ENCODE data around the gene ZMYND19. TPM values are rescaled to one million over a fixed set of nuclear protein-coding genes. Genes with fewer than 3 reads are reported as not detected.
"Not testable (repeated sequence)": the region's sequence is repeated elsewhere in the genome, so short reads cannot be mapped to it uniquely, and the experiment has no call there.

The ZMYND19 gene
- total RNA-seq, 3 donors from 2014 or later: 9.4 to 17.7 (median 16.5) TPM

GRCh38 chr9:137604345-137605086 lies 14.2 kb upstream of the ZMYND19 start:
- peaks cover 15 to 19% of the 10 kb centered on the region in 2 donors for H3K4me1 ChIP-seq
- peaks cover 0 to 3% of the 10 kb centered on the region in 2 donors for H3K27me3 ChIP-seq
- no peak for DNase-seq (ENCODE audit: low spot score in 2 of 2)
- no peak for TF ChIP-seq CTCF (IDR thresholded peaks at IDR 0.05)
- H3K27ac ChIP-seq: peak overlapping the region; percentile 62 to 71
- H3K9me3 ChIP-seq: no peaks in the 10 kb centered on the region
- intact Hi-C loops (cut with DNase I; ENCODE audit: low total_unique reads): loop anchor here (5.0 kb wide), 1 partner anchor 1122 kb away; the partner anchor contains the start of gene SEC16A
- peak overlapping the region; percentile 54 to 99 (median 80) for H3K4me3 ChIP-seq
- H3K36me3 ChIP-seq: no peaks in the 10 kb centered on the region

DNA sequence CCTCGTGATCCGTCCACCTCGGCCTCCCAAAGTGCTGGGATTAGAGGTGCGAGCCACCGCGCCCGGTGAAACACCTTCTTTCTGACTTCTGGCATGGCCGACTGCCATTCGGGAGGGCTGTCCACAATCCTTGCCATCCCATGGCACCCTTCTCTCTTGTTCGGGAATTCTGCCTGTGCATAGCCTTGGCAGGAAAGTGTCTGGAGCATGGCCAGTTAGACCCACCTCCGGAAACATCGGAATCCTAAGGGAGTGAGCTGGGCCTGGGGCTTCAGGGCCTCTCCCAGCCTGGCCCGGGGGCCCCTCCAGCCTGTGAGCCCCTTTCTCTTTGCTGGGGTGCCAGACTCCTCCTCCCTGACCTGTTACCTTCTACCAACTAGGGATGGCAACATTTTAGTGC lies 13.6 kb upstream of the ZMYND19 start:
- no peak overlapping the region for H3K27ac ChIP-seq
- intact Hi-C loops (cut with DNase I; ENCODE audit: low total_unique reads): no loop called here

GRCh38 chr9:137602661-137603060 lies 12.3 kb upstream of the ZMYND19 start:
- H3K27ac ChIP-seq: no peak overlapping the region
- H3K36me3 ChIP-seq: no peaks in the 10 kb centered on the region
- H3K4me1 ChIP-seq: peaks cover 15% of the 10 kb centered on the region in 2 donors
- no peak for DNase-seq (ENCODE audit: low spot score in 2 of 2)
- H3K9me3 ChIP-seq: no peaks in the 10 kb centered on the region
- TF ChIP-seq CTCF (IDR thresholded peaks at IDR 0.05) (no peak), POLR2A (IDR thresholded peaks at IDR 0.05) (no peak), POLR2AphosphoS5 (IDR thresholded peaks at IDR 0.05) (no peak)
- intact Hi-C loops (cut with DNase I; ENCODE audit: low total_unique reads): no loop called here
- H3K4me3 ChIP-seq: no peak overlapping the region
- peaks cover 0 to 3% of the 10 kb centered on the region in 2 donors for H3K27me3 ChIP-seq

More for the DNA sequence above, 13.6 kb upstream of the ZMYND19 start:
- no peak for DNase-seq (ENCODE audit: low spot score in 2 of 2)
- H3K9me3 ChIP-seq: no peaks in the 10 kb centered on the region
- H3K27me3 ChIP-seq: peaks cover 0 to 3% of the 10 kb centered on the region in 2 donors
- peaks cover 15 to 19% of the 10 kb centered on the region in 2 donors for H3K4me1 ChIP-seq
- H3K36me3 ChIP-seq: no peaks in the 10 kb centered on the region
- H3K4me3 ChIP-seq: no peak overlapping the region
- no peak for TF ChIP-seq POLR2A (IDR thresholded peaks at IDR 0.05)
- no peak for TF ChIP-seq POLR2AphosphoS5 (IDR thresholded peaks at IDR 0.05)
- no peak for TF ChIP-seq CTCF (IDR thresholded peaks at IDR 0.05)

DNA sequence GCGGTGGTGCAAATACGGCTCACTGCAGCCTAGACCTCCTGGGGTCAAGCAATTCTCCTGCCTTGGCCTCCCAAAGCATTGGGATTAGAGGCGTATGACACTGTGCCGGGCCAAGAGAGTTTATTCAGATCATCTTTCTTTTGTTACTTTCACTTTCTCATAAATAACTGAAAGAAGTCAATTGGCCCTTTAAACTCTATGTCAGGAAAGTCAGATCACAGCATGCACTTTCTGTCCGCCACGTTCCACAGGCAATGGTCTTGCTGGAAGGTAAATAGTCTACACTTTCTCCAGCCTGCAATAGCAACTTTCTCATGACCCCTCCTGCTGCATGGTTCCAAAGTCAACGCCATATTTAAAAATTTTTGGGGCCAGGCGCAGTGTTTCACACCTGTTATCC lies 8.6 kb upstream of the ZMYND19 start:
- no peaks in the 10 kb centered on the region for H3K36me3 ChIP-seq
- no peak overlapping the region for H3K27ac ChIP-seq
- TF ChIP-seq CTCF (IDR thresholded peaks at IDR 0.05) (no peak), POLR2AphosphoS5 (IDR thresholded peaks at IDR 0.05) (no peak), POLR2A (IDR thresholded peaks at IDR 0.05) (no peak)
- no peak overlapping the region for H3K4me3 ChIP-seq
- no peaks in the 10 kb centered on the region for H3K9me3 ChIP-seq
- no peaks in the 10 kb centered on the region for H3K27me3 ChIP-seq
- DNase-seq (ENCODE audit: low spot score in 2 of 2): no peak
- H3K4me1 ChIP-seq: no peaks in the 10 kb centered on the region
- intact Hi-C loops (cut with DNase I; ENCODE audit: low total_unique reads): no loop called here

GRCh38 chr9:137596577-137596976 lies 6.3 kb upstream of the ZMYND19 start:
- intact Hi-C loops (cut with DNase I; ENCODE audit: low total_unique reads): not testable (repeated sequence)

More at GRCh38 chr9:137596577-137596976, 6.3 kb upstream of the ZMYND19 start:
- not testable (repeated sequence) for H3K4me3 ChIP-seq; H3K4me1 ChIP-seq; H3K27me3 ChIP-seq; DNase-seq (ENCODE audit: low spot score in 2 of 2); H3K9me3 ChIP-seq; H3K27ac ChIP-seq; H3K36me3 ChIP-seq

All from breast epithelium (tissue), 4 donors.